Measurements from ENCODE around the gene PIAS3. TPM values are rescaled to one million over a fixed set of nuclear protein-coding genes. Genes with fewer than 3 reads are reported as not detected.

The PIAS3 gene
- total and polyA plus RNA-seq, 2 experiments from 2014 or later: 35.7 to 45.4 TPM

- no peaks in the 10 kb centered on the region for H3F3A ChIP-seq (replicated peaks; ENCODE audit: low read depth)
- Mint-ChIP-seq H3K36me3 (ENCODE audit: low read depth) (peaks cover 2% of the 10 kb centered on the region; the same call in 2 of the 3 replicates), H3K27me3 (ENCODE audit: insufficient read depth, low read depth, poor library complexity) (peaks cover 3% of the 10 kb centered on the region), H3K4me1 (peaks cover 28% of the 10 kb centered on the region), H3K9me3 (no peaks in the 10 kb centered on the region), H3K27ac (no peak overlapping the region), H3K4me3 (no peak overlapping the region)
- H3K9me2 ChIP-seq (ENCODE audit: insufficient read depth): no peaks in the 10 kb centered on the region
- no peaks in the 10 kb centered on the region for H3K36me3 ChIP-seq (ENCODE audit: insufficient read depth)
- TF ChIP-seq REST (IDR thresholded peaks at IDR 0.05; ENCODE audit: unreplicated experiment): no peak
- no peak for TF ChIP-seq NANOG (IDR thresholded peaks at IDR 0.05; ENCODE audit: borderline replicate concordance)
- TF ChIP-seq STAT1 (IDR thresholded peaks at IDR 0.05; ENCODE audit: unreplicated experiment): no peak
- no peak for TF ChIP-seq POLR2AphosphoS5 (IDR thresholded peaks at IDR 0.05; ENCODE audit: low read depth)
- TF ChIP-seq EZH2 (IDR thresholded peaks at IDR 0.05; ENCODE audit: low read depth, unreplicated experiment): no peak
- no peak for TF ChIP-seq CTCF (conservative IDR thresholded peaks at IDR 0.05; ENCODE audit: low read depth in 2 of 2)
- no peak for TF ChIP-seq JUNB (IDR thresholded peaks at IDR 0.05; ENCODE audit: unreplicated experiment)
- TF ChIP-seq EZH2phosphoT487 (IDR thresholded peaks at IDR 0.05; ENCODE audit: unreplicated experiment): no peak
- TF ChIP-seq ZNF462 (CRISPR knock-in tag; IDR thresholded peaks at IDR 0.05): no peak
- TF ChIP-seq ZNF114 (CRISPR knock-in tag; IDR thresholded peaks at IDR 0.05): no peak
- no peak for TF ChIP-seq CREB1 (CRISPR knock-in tag; IDR thresholded peaks at IDR 0.05; ENCODE audit: low read depth)
- no peak for TF ChIP-seq ETS1 (IDR thresholded peaks at IDR 0.05)
- TF ChIP-seq ZNF331 (CRISPR knock-in tag; IDR thresholded peaks at IDR 0.05; ENCODE audit: low read depth): no peak
- H3K4me2 ChIP-seq: no peak overlapping the region
- no peak for ATAC-seq
- H2AFZ ChIP-seq: no peak overlapping the region
- H3K27ac ChIP-seq (ENCODE audit: low read depth): no peak overlapping the region
- DNase-seq (ENCODE audit: low spot score): no peak
- peaks cover 80% of the 10 kb centered on the region for H3K79me2 ChIP-seq (replicated peaks; ENCODE audit: insufficient read depth)
- H4K20me1 ChIP-seq (replicated peaks; ENCODE audit: insufficient read depth): 0 out of 2 replicates have a peak, but pooled peaks cover 4% of the 10 kb centered on the region
- H3K4me1 ChIP-seq (ENCODE audit: insufficient read depth): 0 out of 2 replicates have a peak, but pooled peaks cover 9% of the 10 kb centered on the region
- H3K4me3 ChIP-seq: no peak overlapping the region
- no peaks in the 10 kb centered on the region for H3K27me3 ChIP-seq (ENCODE audit: insufficient read depth)
Observed at GRCh38 chr1:145804235-145805045, 54.4 kb downstream of the PIAS3 start.
